Fibroblast of pulmonary artery (primary cell): Measurements from ENCODE around the gene MSX1.

Experiments
- DNase-seq: peaks from one replicate; pipeline ENCODE4 v3.0.0-alpha.2; 2010; ENCODE audit warnings: low read depth
- H3K4me3 ChIP-seq: replicated peaks from 2 replicates; pipeline ENCODE4 v1.5.1; 2011; ENCODE audit warnings: low read depth, mild to moderate bottlenecking, control low read depth, low read length, moderate library complexity
- TF ChIP-seq, protein P1 (sequence below): IDR thresholded peaks from 2 replicates; pipeline ENCODE4 v1.5.1; 2011; ENCODE audit warnings: mild to moderate bottlenecking, control low read depth, low read length, inconsistent platforms; ENCODE audit errors: missing control alignments

MSX1 gene

GRCh38 chr4:4852591-4853362, 6.7 kb upstream of the MSX1 start:
- TF ChIP-seq, protein P1, sequence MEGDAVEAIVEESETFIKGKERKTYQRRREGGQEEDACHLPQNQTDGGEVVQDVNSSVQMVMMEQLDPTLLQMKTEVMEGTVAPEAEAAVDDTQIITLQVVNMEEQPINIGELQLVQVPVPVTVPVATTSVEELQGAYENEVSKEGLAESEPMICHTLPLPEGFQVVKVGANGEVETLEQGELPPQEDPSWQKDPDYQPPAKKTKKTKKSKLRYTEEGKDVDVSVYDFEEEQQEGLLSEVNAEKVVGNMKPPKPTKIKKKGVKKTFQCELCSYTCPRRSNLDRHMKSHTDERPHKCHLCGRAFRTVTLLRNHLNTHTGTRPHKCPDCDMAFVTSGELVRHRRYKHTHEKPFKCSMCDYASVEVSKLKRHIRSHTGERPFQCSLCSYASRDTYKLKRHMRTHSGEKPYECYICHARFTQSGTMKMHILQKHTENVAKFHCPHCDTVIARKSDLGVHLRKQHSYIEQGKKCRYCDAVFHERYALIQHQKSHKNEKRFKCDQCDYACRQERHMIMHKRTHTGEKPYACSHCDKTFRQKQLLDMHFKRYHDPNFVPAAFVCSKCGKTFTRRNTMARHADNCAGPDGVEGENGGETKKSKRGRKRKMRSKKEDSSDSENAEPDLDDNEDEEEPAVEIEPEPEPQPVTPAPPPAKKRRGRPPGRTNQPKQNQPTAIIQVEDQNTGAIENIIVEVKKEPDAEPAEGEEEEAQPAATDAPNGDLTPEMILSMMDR = peak; percentile 28
- H3K4me3 ChIP-seq = peak overlapping the region; percentile 43
- DNase-seq = peak; percentile 68

GRCh38 chr4:4853371-4853823, 6.1 kb upstream of the MSX1 start:
- no peak for DNase-seq
- TF ChIP-seq, protein P1 = no peak
- peak overlapping the region; percentile 43 for H3K4me3 ChIP-seq

GRCh38 chr4:4853921-4854648, 5.4 kb upstream of the MSX1 start:
- no peak overlapping the region for H3K4me3 ChIP-seq
- TF ChIP-seq, protein P1 = no peak

DNA sequence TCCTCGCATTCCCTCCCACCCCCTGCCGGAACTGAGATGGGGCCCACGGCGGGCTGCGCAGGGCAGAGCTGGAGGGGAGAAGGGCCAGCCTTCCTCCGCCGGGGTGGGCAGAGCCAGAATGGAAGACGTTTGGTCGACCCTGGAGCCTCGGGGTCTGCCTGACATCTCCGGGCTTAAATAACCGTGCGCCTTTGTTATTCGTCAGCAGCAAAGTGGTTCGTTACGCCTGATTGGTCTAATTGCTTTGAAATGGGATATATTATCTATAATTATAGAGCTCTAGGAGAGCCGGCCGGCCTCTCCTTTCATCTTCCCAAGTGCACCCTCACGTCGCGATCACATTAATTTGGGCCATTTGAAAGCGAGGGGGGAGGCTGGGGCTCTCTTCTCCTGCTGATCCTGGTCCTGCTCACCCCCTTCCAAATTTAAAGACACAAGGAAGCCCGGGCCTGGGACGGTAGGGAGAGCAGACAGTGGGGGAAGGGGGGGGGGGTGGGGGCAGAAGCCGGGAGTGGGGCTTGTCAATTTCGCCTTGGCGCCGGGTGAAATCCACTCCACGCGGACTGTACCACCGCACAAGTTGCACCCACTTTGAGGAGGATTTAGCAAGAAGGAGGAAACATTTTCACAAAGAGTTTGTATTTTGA, 4.7 kb upstream of the MSX1 start:
- TF ChIP-seq, protein P1 = no peak
- no peak overlapping the region for H3K4me3 ChIP-seq
- DNase-seq = no peak

More at GRCh38 chr4:4853921-4854648, 5.4 kb upstream of the MSX1 start:
- no peak for DNase-seq

DNA sequence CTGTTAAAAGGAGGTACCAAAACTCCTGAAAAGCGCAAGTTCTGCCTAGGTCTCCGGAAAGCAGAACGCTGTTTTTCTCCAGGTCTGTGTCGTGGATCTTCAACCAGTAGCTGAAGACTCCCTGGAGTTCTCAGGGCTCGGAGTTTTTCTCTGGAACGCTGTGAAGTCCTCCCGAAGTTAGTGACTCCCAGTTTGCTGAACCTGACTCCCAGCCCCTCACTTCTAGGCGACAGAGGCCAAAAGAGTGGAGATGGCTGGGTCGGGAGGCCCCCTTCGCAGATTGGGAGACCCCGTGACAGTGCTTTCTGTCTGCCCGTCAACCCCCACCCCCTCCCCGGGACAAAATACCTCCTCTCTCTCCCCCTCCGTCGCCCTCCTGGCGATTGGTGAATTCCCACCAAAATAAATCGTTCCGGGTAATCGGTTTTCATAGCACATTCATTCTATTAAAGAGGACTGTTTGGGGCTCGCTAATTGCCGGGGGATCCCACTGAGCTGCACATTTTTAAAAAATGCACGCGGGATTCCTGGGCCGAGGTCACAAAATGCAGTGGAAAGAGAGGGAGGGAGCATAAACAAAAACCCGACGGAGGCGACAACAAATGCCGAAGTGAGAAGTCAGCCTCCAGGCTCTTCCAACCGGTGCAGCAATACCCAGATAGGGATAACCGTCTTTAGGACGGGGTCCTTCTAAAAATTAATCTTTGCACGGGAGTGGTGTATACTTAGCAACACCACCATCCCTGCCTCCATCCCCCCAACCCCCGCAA, 4.0 kb upstream of the MSX1 start:
- TF ChIP-seq, protein P1 = no peak
- no peak for DNase-seq
- no peak overlapping the region for H3K4me3 ChIP-seq
